DMS114 treated with DMSO at 0.1 percent for 48 hours (cell line): Measurements from ENCODE around the gene FLRT2.

Experiments
- DNase-seq: peaks from one replicate; lab custom pipeline; 2025; ENCODE audit not compliant: unreplicated experiment; lab: John Stamatoyannopoulos, UW

Gene FLRT2

GRCh38 chr14:85556267-85556666 is 26.3 kb downstream of the FLRT2 start:
- DNase-seq: no peak

DNA sequence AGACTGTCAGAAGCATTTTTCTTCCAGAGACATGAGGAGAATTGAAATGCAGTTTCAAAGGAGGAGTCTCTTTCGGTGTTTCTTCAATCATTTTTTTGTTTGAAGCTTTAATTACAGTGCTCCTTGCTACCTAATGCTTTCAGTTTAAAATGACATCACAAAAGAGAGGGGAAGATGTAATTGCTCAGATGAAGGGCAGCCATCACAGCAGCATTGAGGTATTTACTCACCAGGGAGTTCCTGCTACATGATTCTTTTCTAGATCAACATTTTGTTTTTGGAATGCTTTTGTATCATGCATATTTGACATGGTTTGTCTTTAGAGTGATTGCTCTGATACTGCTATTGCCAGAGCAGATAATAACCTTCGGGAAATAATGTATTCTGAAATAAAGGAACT is 28.6 kb downstream of the FLRT2 start:
- DNase-seq: no peak

DNA sequence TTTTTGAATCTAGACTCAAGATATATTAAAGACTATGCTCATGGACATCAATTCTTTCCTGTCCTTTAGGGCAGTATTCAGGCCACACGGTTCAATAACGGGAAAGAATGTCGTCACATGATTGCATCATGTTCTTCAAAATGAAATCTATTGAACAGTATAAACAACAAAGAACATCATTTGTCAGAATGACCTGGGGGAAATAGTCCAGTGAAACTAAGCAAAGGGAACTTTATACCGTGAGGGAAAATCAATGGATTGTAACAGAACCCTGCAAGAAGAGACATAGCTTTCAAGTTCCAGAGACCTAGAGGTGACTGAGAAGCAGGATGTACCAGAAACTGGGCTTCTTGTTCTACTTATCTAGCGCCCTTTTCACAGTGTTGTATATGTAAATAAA is 32.7 kb downstream of the FLRT2 start:
- no peak for DNase-seq

GRCh38 chr14:85564841-85565527 is 35.0 kb downstream of the FLRT2 start:
- no peak for DNase-seq

DNA sequence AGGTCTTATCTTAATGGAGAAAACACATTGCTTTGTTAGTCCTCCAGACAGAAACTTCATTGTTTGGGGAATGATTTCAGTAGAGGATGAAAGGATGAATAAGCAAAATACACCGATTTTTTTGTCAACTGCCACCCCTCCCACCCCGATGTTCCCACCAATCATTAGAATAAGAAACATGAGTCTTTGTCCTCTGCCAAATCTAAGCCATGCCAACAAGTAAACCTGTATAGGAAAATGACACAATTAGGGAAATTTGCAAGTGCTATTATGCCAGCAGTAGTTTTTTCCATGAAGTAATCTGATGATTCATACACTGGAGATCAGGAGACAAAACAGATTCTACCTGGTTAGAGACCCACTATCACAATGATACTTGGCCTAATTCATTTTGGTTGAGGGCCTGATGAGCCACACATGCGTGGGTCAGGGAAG is 35.9 kb downstream of the FLRT2 start:
- DNase-seq: no peak

DNA sequence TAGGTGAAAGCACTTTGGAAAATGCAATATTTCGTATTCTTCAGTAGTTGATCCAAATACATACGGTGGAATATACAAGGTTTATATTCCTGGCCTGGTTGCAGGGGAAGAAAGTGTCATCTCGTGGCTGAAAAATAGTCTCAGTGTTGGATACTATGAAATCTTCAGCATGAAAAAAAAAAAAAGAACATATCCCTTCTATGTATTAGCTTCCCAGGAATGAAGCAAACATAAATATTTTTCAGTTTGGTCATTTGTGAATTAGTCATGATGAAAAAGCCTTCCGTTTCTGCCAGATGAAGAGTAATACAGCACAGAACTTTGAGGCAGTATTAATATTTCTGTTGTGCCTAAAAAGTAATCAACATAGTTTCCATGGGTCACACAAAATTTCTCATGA is 36.7 kb downstream of the FLRT2 start:
- DNase-seq: no peak

- no peak for DNase-seq
Observed at GRCh38 chr14:85572011-85572410, 42.1 kb downstream of the FLRT2 start.

DNA sequence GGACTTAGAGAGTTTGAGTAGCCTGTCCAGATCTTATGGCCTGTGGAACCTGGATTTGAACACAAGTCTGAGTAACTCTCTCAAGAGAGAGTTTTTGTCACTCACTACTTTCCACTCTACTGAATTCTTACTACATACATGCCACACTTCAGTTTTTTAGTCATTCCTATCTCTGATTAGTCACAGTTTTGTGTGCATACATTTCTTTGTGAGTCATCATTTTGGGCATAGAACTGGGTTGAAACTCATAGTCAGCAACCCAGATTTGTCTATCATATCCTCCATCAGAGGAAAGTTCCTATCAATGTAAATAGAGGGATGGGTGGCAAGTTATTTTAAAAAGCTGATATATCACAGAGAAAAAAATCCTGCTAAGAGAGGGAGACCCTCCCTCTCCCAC is 42.9 kb downstream of the FLRT2 start:
- no peak for DNase-seq

DNA sequence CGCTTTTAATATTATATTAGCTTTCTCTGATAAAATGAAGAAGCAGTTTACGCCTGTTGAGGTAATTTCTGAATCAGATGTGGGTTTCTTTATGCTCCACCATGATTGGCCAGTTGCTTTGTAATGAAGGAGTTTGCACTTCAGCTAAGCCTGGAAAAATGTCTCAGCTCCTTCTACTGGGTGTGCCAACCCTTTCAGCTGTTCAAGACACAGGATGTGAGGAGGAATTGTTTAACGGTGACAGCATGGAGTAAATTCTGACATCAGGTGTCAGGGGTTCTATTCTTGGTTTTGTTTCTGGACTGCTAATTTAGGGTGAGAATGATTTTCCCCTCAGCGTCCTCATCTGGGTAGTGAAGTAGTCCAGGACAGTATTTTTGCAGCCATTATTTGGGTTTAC is 43.5 kb downstream of the FLRT2 start:
- DNase-seq: no peak

DNA sequence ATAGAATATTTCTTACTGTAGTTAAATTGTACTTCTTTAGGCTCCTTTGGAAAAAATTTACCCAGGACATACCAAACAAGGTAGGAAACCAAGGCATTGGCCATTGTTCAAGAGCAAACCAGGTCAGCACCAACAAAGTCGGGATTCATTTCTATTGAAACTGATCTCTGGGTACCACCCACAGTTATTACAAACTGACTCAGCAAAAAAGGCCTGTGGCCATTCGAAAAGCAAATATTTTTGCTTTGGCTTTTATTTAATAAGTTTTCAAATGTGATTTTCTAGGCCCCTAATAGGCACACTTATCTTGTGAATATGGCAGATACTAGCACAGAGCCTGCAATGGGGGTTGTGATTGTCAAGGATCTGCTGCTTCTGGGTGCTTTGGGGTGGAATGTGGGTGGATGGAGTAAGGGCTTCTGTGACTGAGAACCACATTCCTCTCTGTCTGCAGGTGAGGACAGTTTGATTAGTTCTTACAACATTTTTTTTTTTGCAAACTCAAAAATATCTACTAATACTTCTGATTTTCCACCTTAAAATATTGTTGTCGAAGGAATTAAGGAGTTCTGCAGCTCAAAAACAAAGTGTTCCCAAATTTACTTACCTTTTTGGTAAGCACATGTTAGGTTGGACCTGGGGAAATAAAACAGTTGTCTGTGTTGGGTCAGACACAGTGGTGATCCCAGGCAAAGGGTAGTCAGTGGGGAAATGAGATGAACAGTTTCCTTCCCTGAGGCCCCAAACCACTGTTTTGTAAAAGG is 45.1 kb downstream of the FLRT2 start:
- no peak for DNase-seq

DNA sequence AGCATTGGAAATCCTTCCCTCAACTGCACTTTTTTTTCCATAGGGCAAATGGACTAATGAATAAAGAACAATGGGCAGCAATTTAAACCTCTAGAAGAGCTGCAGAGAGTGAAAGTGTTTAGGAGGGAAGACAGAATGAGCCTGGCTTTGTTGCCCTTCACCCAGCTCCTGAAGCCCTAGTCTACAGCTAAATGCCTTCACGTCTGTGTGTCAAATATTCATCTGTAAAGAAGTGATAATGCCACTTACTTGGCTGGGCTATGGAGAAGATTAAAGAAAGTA is 45.6 kb downstream of the FLRT2 start:
- no peak for DNase-seq

DNA sequence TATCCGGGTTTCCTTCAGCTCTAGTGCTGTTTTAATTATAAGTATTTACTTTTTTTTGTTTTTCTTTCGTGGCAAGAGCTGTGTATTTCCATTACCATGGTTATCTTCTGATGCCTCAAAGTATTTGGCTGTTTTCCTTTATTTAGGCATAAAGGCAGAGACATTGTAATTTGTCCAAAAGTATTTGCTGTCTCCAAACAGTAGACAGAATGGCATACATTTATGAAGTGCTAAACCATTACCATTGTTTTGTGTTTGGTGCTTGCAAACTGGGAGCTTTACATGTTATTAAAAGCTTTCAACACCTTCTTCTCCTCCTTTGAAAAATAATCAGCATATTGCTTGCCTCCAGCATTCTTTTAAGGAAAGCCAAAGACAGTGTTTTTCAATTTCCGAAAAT is 46.3 kb downstream of the FLRT2 start:
- DNase-seq: no peak

GRCh38 chr14:85576848-85577542 is 47.1 kb downstream of the FLRT2 start:
- DNase-seq: no peak

GRCh38 chr14:85577543-85578114 is 47.7 kb downstream of the FLRT2 start:
- no peak for DNase-seq

GRCh38 chr14:85578357-85578756 is 48.4 kb downstream of the FLRT2 start:
- DNase-seq: no peak

- DNase-seq: no peak
Observed at GRCh38 chr14:85578930-85579329, 49.0 kb downstream of the FLRT2 start.

DNA sequence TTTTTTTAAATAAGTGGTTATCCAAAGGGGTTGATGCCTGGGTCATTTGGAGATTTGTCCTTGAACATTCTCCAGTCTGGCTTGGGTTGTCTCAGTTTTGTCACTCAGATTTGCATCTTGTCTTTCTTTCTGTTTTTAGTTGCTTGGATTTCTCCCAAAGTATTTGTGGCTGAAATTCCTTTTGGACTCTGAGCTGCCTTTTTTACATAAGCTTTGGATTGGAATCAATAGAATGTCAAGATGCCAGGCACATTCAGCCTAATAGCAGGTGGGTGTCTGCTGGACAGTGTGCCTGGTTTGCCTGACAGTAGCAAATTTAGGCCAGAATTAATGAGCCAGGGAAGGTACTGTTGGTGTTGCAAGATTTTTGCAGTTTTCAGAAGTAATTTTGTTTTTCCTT is 50.0 kb downstream of the FLRT2 start:
- DNase-seq: no peak

- no peak for DNase-seq
Observed at GRCh38 chr14:85580536-85581140, 50.7 kb downstream of the FLRT2 start.

- no peak for DNase-seq
Observed at GRCh38 chr14:85581691-85582090, 51.7 kb downstream of the FLRT2 start.

DNA sequence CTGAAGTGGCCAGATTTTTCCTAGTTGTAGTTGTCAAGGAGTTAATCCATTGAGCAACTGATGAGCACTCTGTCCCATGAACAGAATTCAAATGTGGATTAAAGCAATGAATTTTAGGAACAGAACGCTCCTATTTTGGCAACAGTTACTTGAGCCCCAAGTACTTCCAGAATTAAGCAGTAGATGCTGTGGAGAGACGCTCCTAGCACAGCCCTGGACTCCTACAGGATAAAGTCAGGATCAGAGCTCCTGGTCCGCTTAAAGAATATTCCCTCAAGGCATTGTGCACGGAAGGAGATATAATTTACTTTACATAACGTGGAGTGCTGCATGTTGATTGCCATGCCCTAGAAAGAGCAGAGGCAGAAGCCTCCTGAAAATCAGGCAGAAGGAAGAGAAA is 53.4 kb downstream of the FLRT2 start:
- no peak for DNase-seq

GRCh38 chr14:85584481-85584880 is 54.5 kb downstream of the FLRT2 start:
- no peak for DNase-seq
